ENCODE results near the gene CACNA1G.
A peak's percentile ranks its signal among the peaks of the same experiment; 100 is the strongest.

CACNA1G gene

GRCh38 chr17:50545311-50545710, 15.2 kb upstream of the CACNA1G start:
- FAIRE-seq (no peak), DNase-seq (ENCODE audit: extremely low spot score, insufficient read length, low read depth) (no peak)

GRCh38 chr17:50546701-50547034, 13.8 kb upstream of the CACNA1G start:
- no peak for FAIRE-seq
- no peak for DNase-seq (ENCODE audit: extremely low spot score, insufficient read length, low read depth)

- peak; percentile 74 for DNase-seq (ENCODE audit: extremely low spot score, insufficient read length, low read depth)
- FAIRE-seq, result peak; percentile 91
Observed at GRCh38 chr17:50547035-50547735, 13.3 kb upstream of the CACNA1G start, which contains the start of gene SPATA20. SPATA20 (plus strand) TSS chr17:50547174; CDS start chr17:50547209, 35 bp downstream.

GRCh38 chr17:50547736-50548083, 12.8 kb upstream of the CACNA1G start:
- FAIRE-seq (no peak), DNase-seq (ENCODE audit: extremely low spot score, insufficient read length, low read depth) (no peak)

GRCh38 chr17:50548831-50549230, 11.7 kb upstream of the CACNA1G start:
- DNase-seq (ENCODE audit: extremely low spot score, insufficient read length, low read depth), result no peak

GRCh38 chr17:50549256-50549941, 11.1 kb upstream of the CACNA1G start:
- no peak for FAIRE-seq
- no peak for DNase-seq (ENCODE audit: extremely low spot score, insufficient read length, low read depth)

More at GRCh38 chr17:50548831-50549230, 11.7 kb upstream of the CACNA1G start:
- FAIRE-seq, result no peak

GRCh38 chr17:50549969-50550368, 10.5 kb upstream of the CACNA1G start:
- FAIRE-seq (no peak), DNase-seq (ENCODE audit: extremely low spot score, insufficient read length, low read depth) (no peak)

GRCh38 chr17:50550661-50551432, 9.7 kb upstream of the CACNA1G start:
- FAIRE-seq (no peak), DNase-seq (ENCODE audit: extremely low spot score, insufficient read length, low read depth) (no peak)

GRCh38 chr17:50551433-50551815, 9.1 kb upstream of the CACNA1G start:
- no peak for FAIRE-seq
- DNase-seq (ENCODE audit: extremely low spot score, insufficient read length, low read depth), result no peak

- FAIRE-seq, result no peak
- no peak for DNase-seq (ENCODE audit: extremely low spot score, insufficient read length, low read depth)
Observed at GRCh38 chr17:50551884-50552283, 8.6 kb upstream of the CACNA1G start.

- FAIRE-seq, result no peak
- DNase-seq (ENCODE audit: extremely low spot score, insufficient read length, low read depth), result no peak
Observed at GRCh38 chr17:50554201-50554600, 6.3 kb upstream of the CACNA1G start.

GRCh38 chr17:50556803-50557202, 3.7 kb upstream of the CACNA1G start:
- DNase-seq (ENCODE audit: extremely low spot score, insufficient read length, low read depth), result no peak
- FAIRE-seq, result no peak

- DNase-seq (ENCODE audit: extremely low spot score, insufficient read length, low read depth) (no peak), FAIRE-seq (no peak)
Observed at GRCh38 chr17:50557630-50558029, 2.9 kb upstream of the CACNA1G start.

- no peak for FAIRE-seq
- DNase-seq (ENCODE audit: extremely low spot score, insufficient read length, low read depth), result no peak
Observed at GRCh38 chr17:50558091-50558490, 2.4 kb upstream of the CACNA1G start.

- FAIRE-seq (no peak), DNase-seq (ENCODE audit: extremely low spot score, insufficient read length, low read depth) (no peak)
Observed at GRCh38 chr17:50558581-50558940, 2.0 kb upstream of the CACNA1G start.

GRCh38 chr17:50558941-50559614, 1.4 kb upstream of the CACNA1G start:
- DNase-seq (ENCODE audit: extremely low spot score, insufficient read length, low read depth), result no peak
- FAIRE-seq, result no peak

GRCh38 chr17:50559674-50560184, 786 bp upstream of the CACNA1G start:
- no peak for DNase-seq (ENCODE audit: extremely low spot score, insufficient read length, low read depth)
- no peak for FAIRE-seq

GRCh38 chr17:50560931-50561745, 623 bp downstream of the CACNA1G start:
- no peak for FAIRE-seq
- no peak for DNase-seq (ENCODE audit: extremely low spot score, insufficient read length, low read depth)

- DNase-seq (ENCODE audit: extremely low spot score, insufficient read length, low read depth) (no peak), FAIRE-seq (no peak)
Observed at GRCh38 chr17:50561746-50562141, 1.2 kb downstream of the CACNA1G start.

Data from GM18507 (cell line).